ENCODE data around the gene F13B. TPM values are rescaled to one million over a fixed set of nuclear protein-coding genes. Genes with fewer than 3 reads are reported as not detected.
"Not testable (repeated sequence)": the region's sequence is repeated elsewhere in the genome, so short reads cannot be mapped to it uniquely, and the experiment has no call there.

Gene F13B
- total and polyA plus RNA-seq, 4 donors = not detected

DNA sequence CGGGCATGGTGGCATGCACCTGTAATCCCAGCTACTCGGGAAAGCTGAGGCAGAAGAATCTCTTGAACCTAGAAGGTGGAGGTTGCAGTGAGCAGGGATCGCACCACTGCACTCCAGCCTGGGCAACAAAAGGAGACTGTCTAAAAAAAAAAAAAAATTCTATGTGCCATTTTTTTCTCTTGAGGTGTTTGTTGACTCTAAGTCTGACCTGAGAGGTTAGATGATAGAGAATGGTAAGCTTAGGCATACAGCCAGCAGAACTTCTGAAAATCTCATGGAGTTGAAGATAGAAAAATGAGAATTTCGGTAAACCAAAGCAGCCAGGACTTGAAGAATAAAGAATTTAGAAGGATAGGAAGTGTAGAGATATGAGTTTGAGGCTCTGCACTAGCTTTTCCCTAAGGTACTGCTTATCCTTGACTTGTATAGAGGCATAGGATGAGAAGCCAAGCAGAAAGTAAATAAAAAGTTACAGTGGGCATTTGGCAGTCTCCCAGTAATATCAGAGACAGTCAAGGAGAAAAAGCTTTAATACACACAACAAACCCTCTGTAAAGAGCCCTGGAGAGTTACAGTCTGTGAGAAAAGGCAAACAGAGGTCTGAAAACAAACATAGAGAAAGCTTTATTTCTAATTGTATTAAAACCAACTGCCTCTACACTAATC, 24.3 kb downstream of the F13B start:
- H3K4me3 ChIP-seq = no peak overlapping the region
- no peaks in the 10 kb centered on the region for H3K36me3 ChIP-seq (ENCODE audit: control insufficient read depth in 4 of 4, insufficient read depth in 4 of 4, low read length in 4 of 4)
- H3K4me1 ChIP-seq (ENCODE audit: control insufficient read depth in 5 of 5, insufficient read depth in 5 of 5, low read length in 5 of 5) = no peaks in the 10 kb centered on the region
- no peak overlapping the region for H3K27ac ChIP-seq (ENCODE audit: low read depth in 1 of 2, low read length in 1 of 2)
- no peaks in the 10 kb centered on the region for H3K9me3 ChIP-seq (ENCODE audit: control insufficient read depth in 4 of 4, insufficient read depth in 3 of 4, low read length in 3 of 4)
- TF ChIP-seq, protein P1, sequence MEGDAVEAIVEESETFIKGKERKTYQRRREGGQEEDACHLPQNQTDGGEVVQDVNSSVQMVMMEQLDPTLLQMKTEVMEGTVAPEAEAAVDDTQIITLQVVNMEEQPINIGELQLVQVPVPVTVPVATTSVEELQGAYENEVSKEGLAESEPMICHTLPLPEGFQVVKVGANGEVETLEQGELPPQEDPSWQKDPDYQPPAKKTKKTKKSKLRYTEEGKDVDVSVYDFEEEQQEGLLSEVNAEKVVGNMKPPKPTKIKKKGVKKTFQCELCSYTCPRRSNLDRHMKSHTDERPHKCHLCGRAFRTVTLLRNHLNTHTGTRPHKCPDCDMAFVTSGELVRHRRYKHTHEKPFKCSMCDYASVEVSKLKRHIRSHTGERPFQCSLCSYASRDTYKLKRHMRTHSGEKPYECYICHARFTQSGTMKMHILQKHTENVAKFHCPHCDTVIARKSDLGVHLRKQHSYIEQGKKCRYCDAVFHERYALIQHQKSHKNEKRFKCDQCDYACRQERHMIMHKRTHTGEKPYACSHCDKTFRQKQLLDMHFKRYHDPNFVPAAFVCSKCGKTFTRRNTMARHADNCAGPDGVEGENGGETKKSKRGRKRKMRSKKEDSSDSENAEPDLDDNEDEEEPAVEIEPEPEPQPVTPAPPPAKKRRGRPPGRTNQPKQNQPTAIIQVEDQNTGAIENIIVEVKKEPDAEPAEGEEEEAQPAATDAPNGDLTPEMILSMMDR (IDR thresholded peaks at IDR 0.05; ENCODE audit: control extremely low read depth, extremely low read depth) = no peak
- ATAC-seq (ENCODE audit: insufficient read depth, low FRiP score) = no peak
- DNase-seq = peak in 2 of 3 donors; percentile 13 to 19
- no peaks in the 10 kb centered on the region for H3K27me3 ChIP-seq (ENCODE audit: control insufficient read depth in 3 of 3, insufficient read depth in 3 of 3, low read length in 2 of 3)
- 81 to 84% methylated on average over 4 of the region's 4 CpGs for WGBS, 2 donors
- H3K9ac ChIP-seq (ENCODE audit: insufficient read depth in 1 of 2, low read length in 2 of 2) = no peak overlapping the region

DNA sequence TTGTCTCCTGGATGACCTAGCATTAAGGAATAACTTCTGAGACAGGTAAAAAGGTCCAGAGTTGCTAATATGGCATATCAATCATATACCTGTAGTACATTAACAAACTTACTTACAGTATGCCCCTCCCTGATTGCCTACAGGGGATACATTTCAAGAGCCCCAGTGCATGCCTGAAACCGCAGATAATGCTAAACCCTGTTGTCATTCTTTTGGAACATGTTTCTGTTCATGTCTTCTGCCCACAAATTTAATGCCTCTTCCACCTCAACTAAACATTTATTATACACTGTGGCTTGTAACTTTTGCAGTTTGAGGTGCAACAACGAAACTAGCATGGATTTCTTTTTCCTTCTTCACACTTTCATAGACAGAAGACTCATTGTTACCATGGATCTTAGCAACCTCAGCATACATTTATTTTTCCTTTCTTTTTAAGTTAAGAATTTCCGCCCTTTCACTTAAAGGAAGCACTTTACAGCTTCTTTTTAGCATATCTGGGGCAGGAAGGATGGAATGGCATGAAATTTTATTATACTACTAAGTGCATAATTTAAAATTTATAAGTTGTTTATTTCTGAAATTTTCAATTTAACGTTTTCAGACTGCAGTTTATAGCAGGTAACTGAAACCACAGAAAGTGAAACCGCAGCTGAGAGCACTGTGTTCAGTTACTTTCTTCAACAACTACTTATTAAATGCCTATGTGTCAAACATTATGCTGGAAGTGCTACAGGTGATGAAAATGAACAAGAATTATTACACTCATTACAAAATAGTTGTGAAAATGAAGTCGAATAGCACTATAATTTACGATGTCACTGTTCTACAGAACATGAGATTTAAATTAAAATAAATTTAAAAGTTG, 25.3 kb downstream of the F13B start:
- DNase-seq = no peak
- H3K27ac ChIP-seq (ENCODE audit: low read depth in 1 of 2, low read length in 1 of 2) = no peak overlapping the region
- TF ChIP-seq, protein P1 (IDR thresholded peaks at IDR 0.05; ENCODE audit: control extremely low read depth, extremely low read depth) = no peak
- 71 to 77% methylated on average over 7 of the region's 7 CpGs for WGBS, 2 donors
- H3K36me3 ChIP-seq (ENCODE audit: control insufficient read depth in 4 of 4, insufficient read depth in 4 of 4, low read length in 4 of 4) = no peaks in the 10 kb centered on the region
- no peak overlapping the region for H3K9ac ChIP-seq (ENCODE audit: insufficient read depth in 1 of 2, low read length in 2 of 2)
- ATAC-seq (ENCODE audit: insufficient read depth, low FRiP score) = no peak
- no peak overlapping the region for H3K4me3 ChIP-seq
- H3K4me1 ChIP-seq (ENCODE audit: control insufficient read depth in 5 of 5, insufficient read depth in 5 of 5, low read length in 5 of 5) = no peaks in the 10 kb centered on the region
- H3K27me3 ChIP-seq (ENCODE audit: control insufficient read depth in 3 of 3, insufficient read depth in 3 of 3, low read length in 2 of 3) = no peaks in the 10 kb centered on the region
- H3K9me3 ChIP-seq (ENCODE audit: control insufficient read depth in 4 of 4, insufficient read depth in 3 of 4, low read length in 3 of 4) = no peaks in the 10 kb centered on the region

DNA sequence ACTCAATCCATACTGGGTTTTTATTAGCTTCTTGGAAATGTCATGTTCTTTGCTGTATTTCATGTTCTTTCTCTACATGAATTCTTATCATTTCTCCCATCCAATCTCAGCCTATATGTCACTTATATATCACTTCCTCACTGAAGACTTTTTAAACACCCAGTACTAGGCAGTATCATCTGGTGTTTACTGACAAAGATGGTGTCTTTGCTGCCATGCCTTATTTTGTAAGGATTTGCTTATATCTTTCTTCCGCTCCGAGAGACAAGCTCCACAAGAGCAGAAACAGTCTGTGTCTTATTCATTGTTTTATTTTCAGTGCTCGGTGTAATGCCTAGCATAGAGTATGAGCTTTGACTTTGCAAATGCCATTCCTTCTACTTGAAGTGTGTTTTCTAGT, 30.2 kb downstream of the F13B start:
- H3K9me3 ChIP-seq (ENCODE audit: control insufficient read depth in 4 of 4, insufficient read depth in 3 of 4, low read length in 3 of 4) = no peaks in the 10 kb centered on the region
- no peaks in the 10 kb centered on the region for H3K27me3 ChIP-seq (ENCODE audit: control insufficient read depth in 3 of 3, insufficient read depth in 3 of 3, low read length in 2 of 3)
- H3K4me1 ChIP-seq (ENCODE audit: control insufficient read depth in 5 of 5, insufficient read depth in 5 of 5, low read length in 5 of 5) = no peaks in the 10 kb centered on the region
- ATAC-seq (ENCODE audit: insufficient read depth, low FRiP score) (no peak), DNase-seq (no peak)
- no peak overlapping the region for H3K27ac ChIP-seq (ENCODE audit: low read depth in 1 of 2, low read length in 1 of 2)
- H3K9ac ChIP-seq (ENCODE audit: insufficient read depth in 1 of 2, low read length in 2 of 2) = no peak overlapping the region
- WGBS, 2 donors = 84 to 92% methylated on average over 3 of the region's 3 CpGs
- TF ChIP-seq, protein P1 (IDR thresholded peaks at IDR 0.05; ENCODE audit: control extremely low read depth, extremely low read depth) = no peak
- no peak overlapping the region for H3K4me3 ChIP-seq
- no peaks in the 10 kb centered on the region for H3K36me3 ChIP-seq (ENCODE audit: control insufficient read depth in 4 of 4, insufficient read depth in 4 of 4, low read length in 4 of 4)

DNA sequence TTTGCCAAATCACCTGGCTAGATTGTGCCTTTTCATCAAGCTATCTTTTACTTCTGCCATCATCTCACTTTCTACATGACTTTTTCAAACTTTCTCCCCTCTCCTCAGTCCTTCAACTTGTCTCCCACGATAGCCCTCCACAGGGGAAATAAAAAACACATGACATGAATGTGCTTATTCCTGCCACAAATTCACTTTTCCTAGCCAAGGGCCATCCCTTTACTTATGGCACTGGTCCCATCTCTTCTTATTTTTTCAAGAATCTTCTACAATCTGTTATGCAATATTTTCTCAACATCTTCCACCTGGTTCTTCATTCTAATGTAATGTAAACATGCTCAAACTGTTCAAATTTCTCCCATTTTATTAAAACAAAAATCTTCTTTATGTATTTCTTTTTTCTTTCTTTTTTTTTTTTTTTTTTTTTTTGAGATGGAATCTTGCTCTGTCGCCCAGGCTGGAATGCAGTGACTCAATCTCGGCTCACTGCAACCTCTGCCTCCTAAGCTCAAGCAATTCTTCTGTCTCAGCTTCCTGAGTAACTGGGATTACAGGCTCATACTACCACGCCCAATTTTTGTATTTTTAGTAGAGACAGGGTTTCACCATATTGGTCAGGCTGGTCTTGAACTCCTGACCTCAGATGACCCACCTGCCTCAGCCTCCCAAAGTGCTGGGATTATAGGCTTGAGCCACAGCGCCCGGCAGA, 32.3 kb downstream of the F13B start:
- H3K27ac ChIP-seq (ENCODE audit: low read depth in 1 of 2, low read length in 1 of 2); ATAC-seq (ENCODE audit: insufficient read depth, low FRiP score); H3K4me1 ChIP-seq (ENCODE audit: control insufficient read depth in 5 of 5, insufficient read depth in 5 of 5, low read length in 5 of 5); H3K9ac ChIP-seq (ENCODE audit: insufficient read depth in 1 of 2, low read length in 2 of 2); DNase-seq; H3K36me3 ChIP-seq (ENCODE audit: control insufficient read depth in 4 of 4, insufficient read depth in 4 of 4, low read length in 4 of 4); H3K4me3 ChIP-seq; H3K27me3 ChIP-seq (ENCODE audit: control insufficient read depth in 3 of 3, insufficient read depth in 3 of 3, low read length in 2 of 3); H3K9me3 ChIP-seq (ENCODE audit: control insufficient read depth in 4 of 4, insufficient read depth in 3 of 4, low read length in 3 of 4): not testable (repeated sequence)
- WGBS, 2 donors = 83 to 85% methylated on average over 6 of the region's 6 CpGs
